Sigmoid colon (tissue), 7 donors: Measurements from ENCODE around the gene MFSD6. TPM values are rescaled to one million over a fixed set of nuclear protein-coding genes. Genes with fewer than 3 reads are reported as not detected.

Experiments
- DNase-seq: peaks from one replicate; pipeline ENCODE4 v3.0.0-alpha.2; 2019
- H3K27ac ChIP-seq, 4 donors: fragments of 200-600 bp; sonication (generic); one replicate each; pipeline ENCODE4 v1.5.1; 2016 to 2019; ENCODE audit warnings: mild to moderate bottlenecking in 1 of 4
- H3K27me3 ChIP-seq, 3 donors: fragments of 200-600 bp; sonication (generic); one replicate each; pipeline ENCODE4 v1.5.1; 2019; ENCODE audit warnings: mild to moderate bottlenecking in 1 of 3
- H3K36me3 ChIP-seq, 4 donors: fragments of 200-600 bp; sonication (generic); one replicate each; pipeline ENCODE4 v1.5.1; 2016 to 2019
- H3K4me1 ChIP-seq, 4 donors: fragments of 200-600 bp; sonication (generic); one replicate each; pipeline ENCODE4 v1.5.1; 2017 to 2019
- H3K4me3 ChIP-seq, 4 donors: fragments of 200-600 bp; sonication (generic); one replicate each; pipeline ENCODE4 v1.5.1; 2017 to 2019; ENCODE audit warnings: mild to moderate bottlenecking in 2 of 4, moderate library complexity in 1 of 4
- H3K9me3 ChIP-seq, 4 donors: fragments of 200-600 bp in 3 of 4; sonication (generic) in 3 of 4; one replicate each; pipeline versions ENCODE4 v1.5.1 to v1.6.1; 2013 to 2019
- CTCF ChIP-seq, 4 experiments: fragments of 450-650 bp in 3 of 4; fragments of 200-600 bp in 1 of 4; IDR thresholded peaks; one replicate each; pipeline ENCODE4 v1.5.1; 2016 to 2019; ENCODE audit warnings: antibody characterized with exemption in 4 of 4, mild to moderate bottlenecking in 3 of 4, moderate library complexity in 2 of 4
- EP300 ChIP-seq, 4 donors: sonication (generic); formaldehyde crosslinking; IDR thresholded peaks; one replicate each; pipeline ENCODE4 v1.6.1; 2017; ENCODE audit warnings: antibody characterized with exemption in 4 of 4
- POLR2A ChIP-seq, 2 donors: fragments of 450-650 bp; IDR thresholded peaks; one replicate each; pipeline ENCODE4 v1.6.1; 2016; ENCODE audit warnings: antibody characterized with exemption in 2 of 2, mild to moderate bottlenecking in 2 of 2, moderate library complexity in 2 of 2
- POLR2AphosphoS5 ChIP-seq, 4 donors: sonication (generic); formaldehyde crosslinking; IDR thresholded peaks; one replicate each; pipeline ENCODE4 v1.6.1; 2017; ENCODE audit warnings: antibody characterized with exemption in 4 of 4
- WGBS, 2 donors: extraction: QIAGEN DNeasy Blood & Tissue Kit; methylation state at CpG; one replicate each; pipeline ENCODE4 v1.1.7; 2013; 5-methylcytosine and 5-hydroxymethylcytosine counted together
- intact Hi-C: fragments of 100-400 bp; cut with DNase I; formaldehyde crosslinking; loops from one replicate; pipeline ENCODE4 v1.15.1; 2023
- polyA plus RNA-seq, 3 donors: library from polyadenylated mRNA; stranded (reverse); fragments of 200-250 nt; gene quantifications; one replicate each; pipeline ENCODE4 v1.2.3, GENCODE V29; 2013
- total RNA-seq, 4 donors: library from RNA; depleted of rRNA; stranded (reverse); fragments of >200 nt; gene quantifications; one replicate each; pipeline ENCODE4 v1.1.0, GENCODE V29; 2016
- donor health status: healthy with polysubstance abuse.
- donor health status: Bipolar disorder and iron deficiency.
- donor health status: healthy.

MFSD6 gene
- total and polyA plus RNA-seq, 7 donors: 8.4 to 87.5 (median 46.7) TPM

GRCh38 chr2:190545555-190546385 is 137.6 kb downstream of the MFSD6 start:
- H3K27me3 ChIP-seq: no peaks in the 10 kb centered on the region
- peaks cover 0 to 6% (median 3%) of the 10 kb centered on the region in 4 donors for H3K4me1 ChIP-seq
- intact Hi-C loops: no loop called here
- TF ChIP-seq CTCF (IDR thresholded peaks at IDR 0.05) (no peak), POLR2A (IDR thresholded peaks at IDR 0.05) (no peak), POLR2AphosphoS5 (IDR thresholded peaks at IDR 0.05) (no peak), EP300 (IDR thresholded peaks at IDR 0.05) (no peak)
- peaks cover 0 to 6% (median 0%) of the 10 kb centered on the region in 4 donors for H3K9me3 ChIP-seq
- DNase-seq: no peak
- WGBS, 2 donors: 75 to 91% methylated on average over 5 of the region's 5 CpGs
- H3K4me3 ChIP-seq: peak overlapping the region in 3 of 4 donors; percentile 21 to 35 (median 32)
- no peaks in the 10 kb centered on the region for H3K36me3 ChIP-seq
- peak overlapping the region; percentile 36 to 54 (median 40) for H3K27ac ChIP-seq

- peaks cover 0 to 2% (median 0%) of the 10 kb centered on the region in 4 donors for H3K9me3 ChIP-seq
- TF ChIP-seq CTCF (IDR thresholded peaks at IDR 0.05) (no peak), EP300 (IDR thresholded peaks at IDR 0.05) (no peak), POLR2AphosphoS5 (IDR thresholded peaks at IDR 0.05) (no peak), POLR2A (IDR thresholded peaks at IDR 0.05) (no peak)
- WGBS, 2 donors: 74 to 88% methylated on average over 3 of the region's 3 CpGs
- no peak overlapping the region for H3K27ac ChIP-seq
- H3K27me3 ChIP-seq: no peaks in the 10 kb centered on the region
- H3K4me3 ChIP-seq: no peak overlapping the region
- intact Hi-C loops: no loop called here
- peaks cover 0 to 6% (median 3%) of the 10 kb centered on the region in 4 donors for H3K4me1 ChIP-seq
- H3K36me3 ChIP-seq: no peaks in the 10 kb centered on the region
- DNase-seq: no peak
These were observed 138.6 kb downstream of the MFSD6 start for GRCh38 chr2:190546734-190547133.

- no peak for TF ChIP-seq POLR2A (IDR thresholded peaks at IDR 0.05)
- no peak for TF ChIP-seq POLR2AphosphoS5 (IDR thresholded peaks at IDR 0.05)
- no peak for TF ChIP-seq EP300 (IDR thresholded peaks at IDR 0.05)
- TF ChIP-seq CTCF (IDR thresholded peaks at IDR 0.05): no peak
- Histone ChIP-seq H3K4me1 (peaks cover 0 to 6% (median 3%) of the 10 kb centered on the region in 4 donors), H3K36me3 (no peaks in the 10 kb centered on the region), H3K27me3 (no peaks in the 10 kb centered on the region), H3K4me3 (no peak overlapping the region), H3K27ac (no peak overlapping the region), H3K9me3 (no peaks in the 10 kb centered on the region)
- intact Hi-C loops: no loop called here
- DNase-seq: no peak
These were observed 139.7 kb downstream of the MFSD6 start for GRCh38 chr2:190547886-190548285.

GRCh38 chr2:190550137-190550536 is 142.0 kb downstream of the MFSD6 start:
- DNase-seq: no peak
- no peak for TF ChIP-seq POLR2A (IDR thresholded peaks at IDR 0.05)
- no peak for TF ChIP-seq CTCF (IDR thresholded peaks at IDR 0.05)
- TF ChIP-seq EP300 (IDR thresholded peaks at IDR 0.05): no peak
- WGBS, 2 donors: 98% methylated on average over 3 of the region's 3 CpGs
- intact Hi-C loops: no loop called here
- H3K27me3 ChIP-seq: no peaks in the 10 kb centered on the region
- H3K9me3 ChIP-seq: no peaks in the 10 kb centered on the region
- H3K4me1 ChIP-seq: peaks cover 0 to 2% (median under 1%) of the 10 kb centered on the region in 4 donors
- H3K4me3 ChIP-seq: no peak overlapping the region
- no peaks in the 10 kb centered on the region for H3K36me3 ChIP-seq
- no peak overlapping the region for H3K27ac ChIP-seq

Other genes with a start within 250 kb of the MFSD6 start
- 10 to 100 TPM; 18.1 to 21.6 (median 19.0) TPM for gene HIBCH, start 88.5 kb upstream of the MFSD6 start, total RNA-seq
- 10 to 100 TPM; 37.2 to 45.8 (median 42.6) TPM for gene HIBCH, start 88.5 kb upstream of the MFSD6 start, polyA plus RNA-seq
- 10 to 100 TPM; 12.5 to 19.9 (median 15.5) TPM for gene INPP1, start 64.8 kb upstream of the MFSD6 start, total RNA-seq
- gene INPP1, start 64.8 kb upstream of the MFSD6 start, polyA plus RNA-seq: 10 to 100 TPM; 27.8 to 46.2 (median 28.8) TPM
- 1 to 10 TPM; 3.1 to 6.8 (median 4.7) TPM for gene NEMP2, start 126.4 kb downstream of the MFSD6 start, total RNA-seq
- 1 to 10 TPM in 1 of 3 donors, under 1 TPM in 2; 0.23 to 2.4 (median 0.60) TPM for gene NEMP2, start 126.4 kb downstream of the MFSD6 start, polyA plus RNA-seq
- 100 to 1,000 TPM in 1 of 4 donors, 10 to 100 TPM in 3; 53.7 to 102 (median 66.7) TPM for gene NAB1, start 240.7 kb downstream of the MFSD6 start, total RNA-seq
- 10 to 100 TPM in 2 of 3 donors, 1 to 10 TPM in 1; 8.4 to 13.9 (median 13.6) TPM for gene NAB1, start 240.7 kb downstream of the MFSD6 start, polyA plus RNA-seq